HepG2 (cell line): Measurements from ENCODE around the gene P2RX5. TPM values are rescaled to one million over a fixed set of nuclear protein-coding genes. Genes with fewer than 3 reads are reported as not detected.
A peak's percentile ranks its signal among the peaks of the same experiment; 100 is the strongest.

Experiments used
- FOSL2 ChIP-seq: sonication (generic); formaldehyde crosslinking; IDR thresholded peaks from 2 replicates; pipeline ENCODE4 v1.4.0; 2020; ENCODE audit warnings: missing genetic modification reagents
- FOXK1 ChIP-seq: sonication (generic); formaldehyde crosslinking; IDR thresholded peaks from 2 replicates; pipeline ENCODE4 v1.4.0; 2020; ENCODE audit warnings: low read depth, missing genetic modification reagents, borderline replicate concordance
- HNRNPH1 ChIP-seq: fragments of 200-400 bp; formaldehyde crosslinking; optimal IDR thresholded peaks from 2 replicates; pipeline ENCODE3; 2017; ENCODE audit warnings: mild to moderate bottlenecking, low read depth, low read length
- HNRNPLL ChIP-seq: fragments of 200-400 bp; formaldehyde crosslinking; IDR thresholded peaks from 2 replicates; pipeline ENCODE4 v1.6.1; 2017; ENCODE audit warnings: mild to moderate bottlenecking, low read depth, low read length; ENCODE audit not compliant: poor library complexity, severe bottlenecking
- KAT8 ChIP-seq: IDR thresholded peaks from 2 replicates; pipeline ENCODE4 v1.6.1; 2016; ENCODE audit warnings: missing genetic modification reagents, missing compliant biosample characterization
- MXD4 ChIP-seq: IDR thresholded peaks from 2 replicates; pipeline ENCODE4 v1.6.1; 2016; ENCODE audit warnings: mild to moderate bottlenecking, missing biosample characterization, missing genetic modification reagents
- NPAS2 ChIP-seq: sonication (generic); formaldehyde crosslinking; IDR thresholded peaks from 2 replicates; pipeline ENCODE4 v1.8.0; 2022; ENCODE audit warnings: mild to moderate bottlenecking, missing genetic modification reagents, borderline replicate concordance
- ZKSCAN8 ChIP-seq: IDR thresholded peaks from 2 replicates; pipeline ENCODE4 v1.6.1; 2016; ENCODE audit warnings: borderline replicate concordance, missing genetic modification reagents, missing compliant biosample characterization
- ZNF3 ChIP-seq: IDR thresholded peaks from 2 replicates; pipeline ENCODE4 v1.7.0; 2017; ENCODE audit warnings: inconsistent platforms
- ZNF460 ChIP-seq: sonication (generic); formaldehyde crosslinking; IDR thresholded peaks from 2 replicates; pipeline ENCODE4 v1.5.1; 2020; ENCODE audit warnings: missing genetic modification reagents, mild to moderate bottlenecking, borderline replicate concordance
- ZNF547 ChIP-seq: sonication (generic); formaldehyde crosslinking; IDR thresholded peaks from 2 replicates; pipeline ENCODE4 v1.5.1; 2020; ENCODE audit warnings: mild to moderate bottlenecking, missing genetic modification reagents
- ZSCAN9 ChIP-seq: IDR thresholded peaks from 2 replicates; pipeline ENCODE4 v1.6.1; 2016; ENCODE audit warnings: borderline replicate concordance
- polyA plus RNA-seq, 8 experiments: library from polyadenylated mRNA; depleted of rRNA in 3 of 8; stranded (reverse) in 7 of 8; unstranded in 1 of 8; fragments of >200 nt; fragmentation: Illumina TruSeq in 4 of 8; extraction: Trizol in 4 of 8; gene quantifications; 2 replicates each; pipeline versions ENCODE4 v1.2.1 to v1.2.3, GENCODE V29; 2011 to 2016; ENCODE audit warnings: low read depth in 4 of 8, missing spikeins in 1 of 8, mixed read lengths in 1 of 8; ENCODE audit not compliant: insufficient read depth in 1 of 8
- total RNA-seq, 5 experiments: library from RNA; depleted of rRNA; stranded (reverse); fragments of >200 nt; fragmentation: Illumina TruSeq; extraction: Trizol; gene quantifications; 2 replicates each; pipeline ENCODE4 v1.2.3, GENCODE V29; 2016; ENCODE audit warnings: low read depth in 1 of 5
- TF ChIP-seq, protein P1 (sequence below): sonication (generic); formaldehyde crosslinking; IDR thresholded peaks from 2 replicates; pipeline ENCODE4 v1.4.0; 2020; ENCODE audit warnings: mild to moderate bottlenecking, missing genetic modification reagents, borderline replicate concordance
- TF ChIP-seq, protein P2 (sequence below): sonication (generic); formaldehyde crosslinking; IDR thresholded peaks from 2 replicates; pipeline ENCODE4 v1.4.0; 2020; ENCODE audit warnings: missing genetic modification reagents
- TF ChIP-seq, protein P3 (sequence below): sonication (generic); formaldehyde crosslinking; IDR thresholded peaks from 2 replicates; pipeline ENCODE4 v1.8.0; 2022; ENCODE audit warnings: mild to moderate bottlenecking, missing genetic modification reagents, moderate library complexity
- TF ChIP-seq, protein P4 (sequence below): sonication (generic); formaldehyde crosslinking; IDR thresholded peaks from 2 replicates; pipeline ENCODE4 v1.4.0; 2020; ENCODE audit warnings: missing genetic modification reagents
- TF ChIP-seq, protein P5 (sequence below): IDR thresholded peaks from 2 replicates; pipeline ENCODE4 v1.6.1; 2016; ENCODE audit warnings: low read depth, borderline replicate concordance
- TF ChIP-seq, protein P6 (sequence below): sonication (generic); formaldehyde crosslinking; IDR thresholded peaks from 2 replicates; pipeline ENCODE4 v1.5.0; 2020; ENCODE audit warnings: missing genetic modification reagents

The P2RX5 gene
- total and polyA plus RNA-seq, 2 of the 13 experiments (the other 11 are each of a cell fraction or from before 2014, with no cell fraction given) = 0.95 to 1.7 TPM

DNA sequence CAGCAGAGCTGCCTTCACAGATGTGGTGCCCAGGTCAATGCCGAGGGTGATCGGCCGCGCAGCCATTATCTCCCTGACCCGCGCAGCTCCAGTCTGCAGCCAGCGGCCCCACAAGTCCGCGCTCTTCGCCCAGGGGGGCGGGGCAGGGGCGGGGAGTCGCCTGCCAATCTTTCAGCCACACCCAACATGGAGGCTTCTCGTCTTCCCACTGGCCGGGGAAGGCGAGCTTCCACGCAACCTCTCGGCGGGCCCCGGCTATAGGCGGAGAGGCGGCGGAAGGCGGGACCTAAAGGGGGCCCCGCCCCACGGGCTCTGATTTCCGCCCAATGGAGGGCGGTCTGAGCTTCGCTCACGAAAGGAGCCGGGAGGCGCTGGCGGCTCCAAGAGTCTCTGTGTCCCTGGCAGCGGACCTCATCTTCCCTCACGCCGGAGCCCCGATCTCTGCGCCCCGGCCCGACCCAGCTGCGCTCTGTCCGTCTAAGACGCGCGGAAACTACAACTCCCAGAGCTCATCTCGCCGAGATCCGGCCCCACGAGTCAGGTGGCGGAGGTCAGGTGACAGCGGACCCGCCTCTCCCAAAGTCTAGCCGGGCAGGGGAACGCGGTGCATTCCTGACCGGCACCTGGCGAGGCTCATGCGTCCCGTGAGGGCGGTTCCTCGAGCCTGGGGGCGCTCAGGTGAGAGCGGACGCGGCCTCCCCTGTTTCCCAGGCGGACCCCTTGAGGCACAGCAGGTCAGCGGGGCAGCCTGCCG, 59.6 kb downstream of the P2RX5 start, which contains the start of the genes CTNS and SHPK (continued):
- TF ChIP-seq HNRNPH1 (no peak), FOSL2 (peak; percentile 35; the same call in 1 of the 2 replicates), ZSCAN9 (CRISPR knock-in tag) (0 out of 2 replicates have a peak, but pooled peaks have one; percentile 41), NPAS2 (CRISPR knock-in tag) (no peak), ZKSCAN8 (CRISPR knock-in tag) (no peak), ZNF547 (CRISPR knock-in tag) (no peak), ZNF460 (no peak; the same call in 1 of the 2 replicates), FOXK1 (CRISPR knock-in tag) (peak; percentile 79; the same call in 1 of the 2 replicates), MXD4 (CRISPR knock-in tag) (peak; percentile 79; the same call in 1 of the 2 replicates), KAT8 (CRISPR knock-in tag) (peak; percentile 90), HNRNPLL (peak; percentile 72), ZNF3 (CRISPR knock-in tag) (no peak)
- TF ChIP-seq, protein P1, sequence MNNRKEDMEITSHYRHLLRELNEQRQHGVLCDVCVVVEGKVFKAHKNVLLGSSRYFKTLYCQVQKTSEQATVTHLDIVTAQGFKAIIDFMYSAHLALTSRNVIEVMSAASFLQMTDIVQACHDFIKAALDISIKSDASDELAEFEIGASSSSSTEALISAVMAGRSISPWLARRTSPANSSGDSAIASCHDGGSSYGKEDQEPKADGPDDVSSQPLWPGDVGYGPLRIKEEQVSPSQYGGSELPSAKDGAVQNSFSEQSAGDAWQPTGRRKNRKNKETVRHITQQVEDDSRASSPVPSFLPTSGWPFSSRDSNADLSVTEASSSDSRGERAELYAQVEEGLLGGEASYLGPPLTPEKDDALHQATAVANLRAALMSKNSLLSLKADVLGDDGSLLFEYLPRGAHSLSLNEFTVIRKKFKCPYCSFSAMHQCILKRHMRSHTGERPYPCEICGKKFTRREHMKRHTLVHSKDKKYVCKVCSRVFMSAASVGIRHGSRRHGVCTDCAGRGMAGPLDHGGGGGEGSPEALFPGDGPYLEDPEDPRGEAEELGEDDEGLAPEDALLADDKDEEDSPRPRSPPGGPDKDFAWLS (CRISPR knock-in tag) = no peak
- TF ChIP-seq, protein P2, sequence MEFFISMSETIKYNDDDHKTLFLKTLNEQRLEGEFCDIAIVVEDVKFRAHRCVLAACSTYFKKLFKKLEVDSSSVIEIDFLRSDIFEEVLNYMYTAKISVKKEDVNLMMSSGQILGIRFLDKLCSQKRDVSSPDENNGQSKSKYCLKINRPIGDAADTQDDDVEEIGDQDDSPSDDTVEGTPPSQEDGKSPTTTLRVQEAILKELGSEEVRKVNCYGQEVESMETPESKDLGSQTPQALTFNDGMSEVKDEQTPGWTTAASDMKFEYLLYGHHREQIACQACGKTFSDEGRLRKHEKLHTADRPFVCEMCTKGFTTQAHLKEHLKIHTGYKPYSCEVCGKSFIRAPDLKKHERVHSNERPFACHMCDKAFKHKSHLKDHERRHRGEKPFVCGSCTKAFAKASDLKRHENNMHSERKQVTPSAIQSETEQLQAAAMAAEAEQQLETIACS (CRISPR knock-in tag) = no peak
- TF ChIP-seq, protein P3, sequence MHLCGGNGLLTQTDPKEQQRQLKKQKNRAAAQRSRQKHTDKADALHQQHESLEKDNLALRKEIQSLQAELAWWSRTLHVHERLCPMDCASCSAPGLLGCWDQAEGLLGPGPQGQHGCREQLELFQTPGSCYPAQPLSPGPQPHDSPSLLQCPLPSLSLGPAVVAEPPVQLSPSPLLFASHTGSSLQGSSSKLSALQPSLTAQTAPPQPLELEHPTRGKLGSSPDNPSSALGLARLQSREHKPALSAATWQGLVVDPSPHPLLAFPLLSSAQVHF (CRISPR knock-in tag) = no peak
- TF ChIP-seq, protein P4, sequence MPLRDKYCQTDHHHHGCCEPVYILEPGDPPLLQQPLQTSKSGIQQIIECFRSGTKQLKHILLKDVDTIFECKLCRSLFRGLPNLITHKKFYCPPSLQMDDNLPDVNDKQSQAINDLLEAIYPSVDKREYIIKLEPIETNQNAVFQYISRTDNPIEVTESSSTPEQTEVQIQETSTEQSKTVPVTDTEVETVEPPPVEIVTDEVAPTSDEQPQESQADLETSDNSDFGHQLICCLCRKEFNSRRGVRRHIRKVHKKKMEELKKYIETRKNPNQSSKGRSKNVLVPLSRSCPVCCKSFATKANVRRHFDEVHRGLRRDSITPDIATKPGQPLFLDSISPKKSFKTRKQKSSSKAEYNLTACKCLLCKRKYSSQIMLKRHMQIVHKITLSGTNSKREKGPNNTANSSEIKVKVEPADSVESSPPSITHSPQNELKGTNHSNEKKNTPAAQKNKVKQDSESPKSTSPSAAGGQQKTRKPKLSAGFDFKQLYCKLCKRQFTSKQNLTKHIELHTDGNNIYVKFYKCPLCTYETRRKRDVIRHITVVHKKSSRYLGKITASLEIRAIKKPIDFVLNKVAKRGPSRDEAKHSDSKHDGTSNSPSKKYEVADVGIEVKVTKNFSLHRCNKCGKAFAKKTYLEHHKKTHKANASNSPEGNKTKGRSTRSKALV (CRISPR knock-in tag) = no peak; the same call in 1 of the 2 replicates
- TF ChIP-seq, protein P5, sequence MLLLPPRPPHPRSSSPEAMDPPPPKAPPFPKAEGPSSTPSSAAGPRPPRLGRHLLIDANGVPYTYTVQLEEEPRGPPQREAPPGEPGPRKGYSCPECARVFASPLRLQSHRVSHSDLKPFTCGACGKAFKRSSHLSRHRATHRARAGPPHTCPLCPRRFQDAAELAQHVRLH = peak; percentile 38; the same call in 1 of the 2 replicates
- TF ChIP-seq, protein P6, sequence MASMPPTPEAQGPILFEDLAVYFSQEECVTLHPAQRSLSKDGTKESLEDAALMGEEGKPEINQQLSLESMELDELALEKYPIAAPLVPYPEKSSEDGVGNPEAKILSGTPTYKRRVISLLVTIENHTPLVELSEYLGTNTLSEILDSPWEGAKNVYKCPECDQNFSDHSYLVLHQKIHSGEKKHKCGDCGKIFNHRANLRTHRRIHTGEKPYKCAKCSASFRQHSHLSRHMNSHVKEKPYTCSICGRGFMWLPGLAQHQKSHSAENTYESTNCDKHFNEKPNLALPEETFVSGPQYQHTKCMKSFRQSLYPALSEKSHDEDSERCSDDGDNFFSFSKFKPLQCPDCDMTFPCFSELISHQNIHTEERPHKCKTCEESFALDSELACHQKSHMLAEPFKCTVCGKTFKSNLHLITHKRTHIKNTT (CRISPR knock-in tag) = no peak
